Mesendoderm (in vitro differentiated cells): ENCODE measurements around the gene TFDP1.

ENCODE experiments used
- DNase-seq: peaks from one replicate; pipeline ENCODE4 v3.0.0; 2013
- H2AK5ac ChIP-seq: 2 replicates; pipeline ENCODE4 v1.6.1; 2013; ENCODE audit warnings: low read length, inconsistent platforms
- H2BK120ac ChIP-seq: 2 replicates; pipeline ENCODE4 v1.6.1; 2013; ENCODE audit warnings: low read depth, mild to moderate bottlenecking, low read length, moderate library complexity, mixed read lengths
- H2BK15ac ChIP-seq: replicated peaks from 2 replicates; pipeline ENCODE4 v1.6.1; 2013; ENCODE audit warnings: low read depth, mild to moderate bottlenecking, moderate library complexity
- H2BK5ac ChIP-seq: 2 replicates; pipeline ENCODE4 v1.6.1; 2013; ENCODE audit warnings: low read length, inconsistent platforms
- H3K18ac ChIP-seq: 2 replicates; pipeline ENCODE4 v1.6.1; 2013; ENCODE audit warnings: mild to moderate bottlenecking, low read length, mixed read lengths
- H3K23ac ChIP-seq: one replicate; pipeline ENCODE4 v1.6.1; 2013; ENCODE audit warnings: low read length
- H3K27ac ChIP-seq: 2 replicates; pipeline ENCODE4 v1.5.1; 2013; ENCODE audit warnings: low read depth, mild to moderate bottlenecking, inconsistent platforms, low read length, moderate library complexity
- H3K27me3 ChIP-seq: 2 replicates; pipeline ENCODE4 v1.6.1; 2013; ENCODE audit warnings: low read length, control low read depth, mild to moderate bottlenecking, inconsistent platforms; ENCODE audit not compliant: insufficient read depth, poor library complexity
- H3K36me3 ChIP-seq: 2 replicates; pipeline ENCODE4 v1.6.1; 2013; ENCODE audit warnings: low read length, inconsistent platforms; ENCODE audit not compliant: control insufficient read depth, insufficient read depth
- H3K4ac ChIP-seq: one replicate; pipeline ENCODE4 v1.6.1; 2013; ENCODE audit warnings: low read depth, mild to moderate bottlenecking, low read length, moderate library complexity
- H3K4me1 ChIP-seq: 2 replicates; pipeline ENCODE4 v1.6.1; 2013; ENCODE audit warnings: low read depth, low read length, inconsistent platforms; ENCODE audit not compliant: control insufficient read depth
- H3K4me2 ChIP-seq: 2 replicates; pipeline ENCODE4 v1.6.1; 2013; ENCODE audit warnings: low read length
- H3K4me3 ChIP-seq: 2 replicates; pipeline ENCODE4 v1.5.1; 2013; ENCODE audit warnings: mild to moderate bottlenecking, low read length
- H3K56ac ChIP-seq: one replicate; pipeline ENCODE4 v1.6.1; 2013; ENCODE audit warnings: low read length
- H3K79me1 ChIP-seq: 2 replicates; pipeline ENCODE4 v1.6.1; 2013; ENCODE audit warnings: low read length, inconsistent platforms
- H3K79me2 ChIP-seq: 2 replicates; pipeline ENCODE4 v1.6.1; 2013; ENCODE audit warnings: mild to moderate bottlenecking, low read length; ENCODE audit not compliant: control insufficient read depth, insufficient read depth
- H3K9ac ChIP-seq: 2 replicates; pipeline ENCODE4 v1.6.1; 2013; ENCODE audit warnings: low read length, inconsistent platforms
- H4K5ac ChIP-seq: one replicate; pipeline ENCODE4 v1.6.1; 2013; ENCODE audit warnings: low read length
- H4K8ac ChIP-seq: one replicate; pipeline ENCODE4 v1.6.1; 2013; ENCODE audit warnings: low read depth, mild to moderate bottlenecking, control low read depth, low read length, moderate library complexity
- WGBS: extraction: QIAGEN DNeasy Blood & Tissue Kit; methylation state at CpG from one replicate; pipeline ENCODE4 v1.1.7; 2013; ENCODE audit warnings: low lambda C conversion rate, missing lambda C conversion rate; ENCODE audit not compliant: insufficient coverage; ENCODE audit errors: extremely low coverage; 5-methylcytosine and 5-hydroxymethylcytosine counted together

Gene TFDP1

GRCh38 chr13:113641426-113641825 lies 56.9 kb downstream of the TFDP1 start:
- Histone ChIP-seq H2BK5ac (no peak overlapping the region), H3K18ac (no peak overlapping the region), H3K9ac (no peak overlapping the region), H4K5ac (no peak overlapping the region), H4K8ac (no peak overlapping the region), H3K27me3 (no peaks in the 10 kb centered on the region), H2AK5ac (no peak overlapping the region), H3K4me3 (no peak overlapping the region), H3K56ac (no peak overlapping the region), H3K23ac (no peak overlapping the region), H3K4me2 (no peak overlapping the region), H3K36me3 (peaks cover 25% of the 10 kb centered on the region), H3K4me1 (no peaks in the 10 kb centered on the region), H3K79me2 (no peaks in the 10 kb centered on the region), H2BK120ac (no peak overlapping the region), H2BK15ac (no peak overlapping the region), H3K27ac (no peak overlapping the region), H3K79me1 (peaks cover 2% of the 10 kb centered on the region), H3K4ac (no peak overlapping the region)
- WGBS = no CpG with 5 or more reads among the region's 7 CpGs
- no peak for DNase-seq

- Histone ChIP-seq H3K18ac (no peak overlapping the region), H3K36me3 (peaks cover 19% of the 10 kb centered on the region), H3K4ac (no peak overlapping the region), H3K79me2 (no peaks in the 10 kb centered on the region), H3K27me3 (no peaks in the 10 kb centered on the region), H2BK15ac (no peak overlapping the region), H3K4me2 (no peak overlapping the region), H3K27ac (no peak overlapping the region), H3K9ac (no peak overlapping the region), H4K8ac (no peak overlapping the region), H2AK5ac (no peak overlapping the region), H3K4me1 (no peaks in the 10 kb centered on the region), H2BK120ac (no peak overlapping the region), H2BK5ac (no peak overlapping the region), H3K56ac (no peak overlapping the region), H3K4me3 (no peak overlapping the region), H4K5ac (no peak overlapping the region), H3K79me1 (peaks cover 2% of the 10 kb centered on the region), H3K23ac (no peak overlapping the region)
- DNase-seq = no peak
- WGBS = no CpG with 5 or more reads among the region's 2 CpGs
These were observed 58.0 kb downstream of the TFDP1 start for GRCh38 chr13:113642563-113642962.

GRCh38 chr13:113643593-113643992 lies 59.0 kb downstream of the TFDP1 start:
- no peaks in the 10 kb centered on the region for H3K79me1 ChIP-seq
- H3K4me1 ChIP-seq = no peaks in the 10 kb centered on the region
- no peak overlapping the region for H3K56ac ChIP-seq
- H3K79me2 ChIP-seq = no peaks in the 10 kb centered on the region
- H3K9ac ChIP-seq = no peak overlapping the region
- no peak overlapping the region for H2BK5ac ChIP-seq
- H3K18ac ChIP-seq = no peak overlapping the region
- H3K4me3 ChIP-seq = no peak overlapping the region
- no peak overlapping the region for H2BK15ac ChIP-seq
- no peak for DNase-seq
- H3K4ac ChIP-seq = no peak overlapping the region
- H3K4me2 ChIP-seq = no peak overlapping the region
- no peak overlapping the region for H4K8ac ChIP-seq
- H3K27me3 ChIP-seq = no peaks in the 10 kb centered on the region
- H3K27ac ChIP-seq = no peak overlapping the region
- no CpG with 5 or more reads among the region's 5 CpGs for WGBS
- no peak overlapping the region for H2BK120ac ChIP-seq
- H2AK5ac ChIP-seq = no peak overlapping the region
- H3K23ac ChIP-seq = no peak overlapping the region
- no peak overlapping the region for H4K5ac ChIP-seq
- peaks cover 13% of the 10 kb centered on the region for H3K36me3 ChIP-seq

GRCh38 chr13:113644800-113645199 lies 60.2 kb downstream of the TFDP1 start:
- Histone ChIP-seq H4K8ac (no peak overlapping the region), H3K79me2 (no peaks in the 10 kb centered on the region), H3K18ac (no peak overlapping the region), H3K27ac (no peak overlapping the region), H3K36me3 (peaks cover 6% of the 10 kb centered on the region), H3K27me3 (no peaks in the 10 kb centered on the region), H2BK120ac (no peak overlapping the region), H3K4me3 (no peak overlapping the region), H3K79me1 (no peaks in the 10 kb centered on the region), H4K5ac (no peak overlapping the region), H2BK15ac (no peak overlapping the region), H2BK5ac (no peak overlapping the region), H3K4ac (no peak overlapping the region), H3K9ac (no peak overlapping the region), H3K23ac (no peak overlapping the region), H3K56ac (no peak overlapping the region), H3K4me1 (no peaks in the 10 kb centered on the region), H2AK5ac (no peak overlapping the region), H3K4me2 (no peak overlapping the region)
- WGBS = no CpG with 5 or more reads among the region's 1 CpG
- DNase-seq = no peak

- H3K56ac ChIP-seq = no peak overlapping the region
- WGBS = no CpG with 5 or more reads among the region's 9 CpGs
- no peak overlapping the region for H3K27ac ChIP-seq
- no peak for DNase-seq
- H3K36me3 ChIP-seq = peaks cover 4% of the 10 kb centered on the region
- H4K8ac ChIP-seq = no peak overlapping the region
- no peak overlapping the region for H2AK5ac ChIP-seq
- no peak overlapping the region for H3K9ac ChIP-seq
- H3K4me1 ChIP-seq = no peaks in the 10 kb centered on the region
- no peak overlapping the region for H4K5ac ChIP-seq
- no peak overlapping the region for H3K18ac ChIP-seq
- no peak overlapping the region for H3K23ac ChIP-seq
- no peak overlapping the region for H2BK15ac ChIP-seq
- H3K79me1 ChIP-seq = no peaks in the 10 kb centered on the region
- H3K4me3 ChIP-seq = no peak overlapping the region
- H3K4ac ChIP-seq = no peak overlapping the region
- H2BK5ac ChIP-seq = no peak overlapping the region
- H3K4me2 ChIP-seq = no peak overlapping the region
- H3K79me2 ChIP-seq = no peaks in the 10 kb centered on the region
- H3K27me3 ChIP-seq = no peaks in the 10 kb centered on the region
- no peak overlapping the region for H2BK120ac ChIP-seq
These were observed 60.8 kb downstream of the TFDP1 start for GRCh38 chr13:113645329-113645728.

GRCh38 chr13:113646376-113646775 lies 61.8 kb downstream of the TFDP1 start:
- Histone ChIP-seq H3K79me2 (no peaks in the 10 kb centered on the region), H3K4ac (no peak overlapping the region), H3K36me3 (peaks cover 3% of the 10 kb centered on the region), H3K27me3 (no peaks in the 10 kb centered on the region), H3K4me1 (no peaks in the 10 kb centered on the region), H4K8ac (no peak overlapping the region), H4K5ac (no peak overlapping the region), H3K27ac (no peak overlapping the region), H2AK5ac (no peak overlapping the region), H3K4me2 (no peak overlapping the region), H2BK15ac (no peak overlapping the region), H3K4me3 (no peak overlapping the region), H3K23ac (no peak overlapping the region), H3K18ac (no peak overlapping the region), H2BK5ac (no peak overlapping the region), H3K79me1 (no peaks in the 10 kb centered on the region), H3K9ac (no peak overlapping the region), H3K56ac (no peak overlapping the region), H2BK120ac (no peak overlapping the region)
- WGBS = no CpG with 5 or more reads among the region's 11 CpGs
- no peak for DNase-seq
